B cell (primary cell): ENCODE results near the gene AGBL4. TPM values are rescaled to one million over a fixed set of nuclear protein-coding genes. Genes with fewer than 3 reads are reported as not detected.

Experiments
- ATAC-seq: fragments of 200-7000 bp; cut with Tn5 transposase; one replicate; pipeline ENCODE4 v1.10.0; 2021; ENCODE audit warnings: low read depth, mild to moderate bottlenecking, moderate number of reproducible peaks, moderate library complexity
- CTCF ChIA-PET: fragments of 350-600 bp; sonication (Branson Sonifier 250); formaldehyde crosslinking; loops from one replicate; lab custom pipeline; 2021; ENCODE audit warnings: antibody characterized with exemption, inconsistent platforms; lab: Charles Lee
- POLR2A ChIA-PET: fragments of 350-600 bp; sonication (Branson Sonifier 250); formaldehyde crosslinking; loops from one replicate; lab custom pipeline; 2021; ENCODE audit warnings: antibody characterized with exemption; lab: Charles Lee
- DNase-seq: peaks from one replicate; pipeline ENCODE4 v3.0.0; 2013
- H2AFZ ChIP-seq: 2 replicates; pipeline ENCODE4 v1.6.1; 2012; ENCODE audit warnings: mild to moderate bottlenecking, low read depth, low read length; ENCODE audit not compliant: insufficient read depth, poor library complexity, severe bottlenecking
- H3K27ac ChIP-seq, 2 donors: 1 replicate in 1 of 2; 2 replicates in 1 of 2; pipeline ENCODE4 v1.5.1; 2012 to 2013; ENCODE audit warnings: low read length in 2 of 2, mild to moderate bottlenecking in 2 of 2, moderate library complexity in 1 of 2
- H3K27me3 ChIP-seq, 4 experiments: fragments of 200-600 bp in 1 of 4; sonication (generic) in 1 of 4; replicated peaks in 1 of 4; 1 replicate in 2 of 4; 2 replicates in 2 of 4; pipeline versions ENCODE4 v1.6.1 to v1.7.0; 2013 to 2016; ENCODE audit warnings: low read length in 3 of 4, mild to moderate bottlenecking in 2 of 4, mixed read lengths in 1 of 4, moderate library complexity in 1 of 4; ENCODE audit not compliant: insufficient read depth in 4 of 4, control insufficient read depth in 3 of 4; ENCODE audit errors: control extremely low read depth in 1 of 4
- H3K36me3 ChIP-seq, 2 experiments: replicated peaks in 1 of 2; 1 replicate in 1 of 2; 2 replicates in 1 of 2; pipeline versions ENCODE4 v1.6.1 to v1.7.1; 2013; ENCODE audit warnings: low read length in 1 of 2; ENCODE audit not compliant: insufficient read depth in 2 of 2, control insufficient read depth in 1 of 2; ENCODE audit errors: control extremely low read depth in 1 of 2, extremely low read depth in 1 of 2
- H3K4me1 ChIP-seq, 2 donors: fragments of 200-600 bp in 1 of 2; sonication (generic) in 1 of 2; 1 replicate in 1 of 2; 2 replicates in 1 of 2; pipeline versions ENCODE4 v1.5.1 to v1.6.1; 2013 to 2017; ENCODE audit warnings: low read length in 2 of 2; ENCODE audit not compliant: control insufficient read depth in 2 of 2, insufficient read depth in 2 of 2
- H3K4me2 ChIP-seq: replicated peaks from 2 replicates; pipeline ENCODE3; 2012; ENCODE audit warnings: mild to moderate bottlenecking, low read depth, low read length; ENCODE audit not compliant: poor library complexity, severe bottlenecking
- H3K4me3 ChIP-seq, 5 experiments: fragments of 200-600 bp in 1 of 5; sonication (generic) in 1 of 5; 1 replicate in 3 of 5; 2 replicates in 2 of 5; pipeline versions ENCODE4 v1.5.1 to v1.7.0; 2011 to 2016; ENCODE audit warnings: low read length in 4 of 5, mild to moderate bottlenecking in 4 of 5, low read depth in 2 of 5, control low read depth in 1 of 5, moderate library complexity in 1 of 5; ENCODE audit not compliant: insufficient read depth in 1 of 5; ENCODE audit errors: control extremely low read depth in 1 of 5, extremely low read depth in 1 of 5
- H3K79me2 ChIP-seq: fragments of 200-600 bp; sonication (generic); one replicate; pipeline ENCODE4 v1.6.0; 2016; ENCODE audit warnings: low read length; ENCODE audit not compliant: control insufficient read depth, insufficient read depth
- H3K9ac ChIP-seq: fragments of 200-600 bp; sonication (generic); 2 replicates; pipeline ENCODE4 v1.6.1; 2017; ENCODE audit warnings: mild to moderate bottlenecking, low read length, moderate library complexity
- H3K9me3 ChIP-seq, 3 donors: one replicate each; pipeline versions ENCODE4 v1.6.1 to v1.7.1; 2013; ENCODE audit warnings: low read length in 2 of 3; ENCODE audit not compliant: control insufficient read depth in 2 of 3, insufficient read depth in 1 of 3; ENCODE audit errors: control extremely low read depth in 1 of 3
- H4K20me1 ChIP-seq: 2 replicates; pipeline ENCODE4 v1.6.0; 2012; ENCODE audit warnings: mild to moderate bottlenecking, low read length; ENCODE audit not compliant: insufficient read depth, control insufficient read depth, poor library complexity, severe bottlenecking
- H3K27ac Mint-ChIP-seq: one replicate; pipeline ENCODE4 v1.8.0; 2021; ENCODE audit warnings: mixed read lengths
- H3K27me3 Mint-ChIP-seq: one replicate; pipeline ENCODE4 v1.8.0; 2021; ENCODE audit warnings: mixed read lengths
- H3K4me1 Mint-ChIP-seq: one replicate; pipeline ENCODE4 v1.8.0; 2021; ENCODE audit warnings: mixed read lengths
- H3K4me3 Mint-ChIP-seq: one replicate; pipeline ENCODE4 v1.8.0; 2021; ENCODE audit warnings: mixed read lengths
- H3K9me3 Mint-ChIP-seq: one replicate; pipeline ENCODE4 v1.8.0; 2022; ENCODE audit warnings: mixed read lengths; ENCODE audit not compliant: insufficient read depth
- CTCF ChIP-seq: fragments of 200-600 bp; IDR thresholded peaks from one replicate; pipeline ENCODE4 v1.8.0; 2022; ENCODE audit warnings: antibody characterized with exemption, mild to moderate bottlenecking
- EZH2 ChIP-seq: IDR thresholded peaks from 2 replicates; pipeline ENCODE4 v1.6.1; 2012; ENCODE audit warnings: borderline replicate concordance, low read depth, mild to moderate bottlenecking, moderate library complexity, low read length; ENCODE audit not compliant: insufficient read depth, poor library complexity, severe bottlenecking
- WGBS: methylation state at CpG from one replicate; pipeline ENCODE4 v1.1.5; 2013; ENCODE audit warnings: missing lambda C conversion rate; ENCODE audit not compliant: insufficient coverage; 5-methylcytosine and 5-hydroxymethylcytosine counted together
- intact Hi-C: fragments of 100-400 bp; cut with micrococcal nuclease; formaldehyde crosslinking; loops from one replicate; pipeline ENCODE4 v1.10.0; 2022
- polyA plus RNA-seq: library from polyadenylated mRNA; depleted of rRNA; stranded (reverse); fragments of >200 nt; gene quantifications from 2 replicates; pipeline ENCODE4 v1.2.3, GENCODE V29; 2012
- total RNA-seq, 2 donors: library from RNA; stranded (reverse); fragments of 120-200 nt in 1 of 2; gene quantifications; 1 replicate in 1 of 2; 2 replicates in 1 of 2; pipeline versions ENCODE4 v1.2.3 to v1.2.4, GENCODE V29; 2013 to 2022

AGBL4 gene
- total and polyA plus RNA-seq, 2 donors (not counting 1 experiment from before 2014, with no cell fraction given), result 0.07 to 0.12 TPM

- Histone ChIP-seq H3K9ac (no peak overlapping the region), H3K4me2 (no peak overlapping the region), H4K20me1 (no peaks in the 10 kb centered on the region), H3K4me1 (no peaks in the 10 kb centered on the region), H3K27me3 (no peaks in the 10 kb centered on the region), H3K27ac (no peak overlapping the region), H3K9me3 (peaks cover 2 to 41% (median 16%) of the 10 kb centered on the region in 3 donors), H3K36me3 (no peaks in the 10 kb centered on the region), H3K4me3 (no peak overlapping the region), H3K79me2 (no peaks in the 10 kb centered on the region), H2AFZ (no peak overlapping the region)
- Mint-ChIP-seq H3K4me1 (no peaks in the 10 kb centered on the region), H3K27me3 (no peaks in the 10 kb centered on the region), H3K27ac (peak overlapping the region; percentile 33), H3K9me3 (peaks cover 9% of the 10 kb centered on the region), H3K4me3 (no peak overlapping the region)
- WGBS, result 92% methylated on average over 13 of the region's 13 CpGs
- intact Hi-C loops, result no loop called here
- ATAC-seq (no peak), DNase-seq (no peak)
- ChIA-PET CTCF (no interaction called here), POLR2A (no interaction called here)
- no peak for TF ChIP-seq EZH2
- no peak for TF ChIP-seq CTCF
Observed at GRCh38 chr1:49841767-49842166, 182.0 kb downstream of the AGBL4 start.

GRCh38 chr1:49824261-49824660 is 199.5 kb downstream of the AGBL4 start:
- DNase-seq, result no peak
- H3K4me3 Mint-ChIP-seq, result no peak overlapping the region
- H3K9me3 ChIP-seq, result peaks cover 0 to 5% (median 0%) of the 10 kb centered on the region in 3 donors
- H3K27me3 Mint-ChIP-seq, result no peaks in the 10 kb centered on the region
- H3K27ac Mint-ChIP-seq, result no peak overlapping the region
- ChIA-PET POLR2A (no interaction called here), CTCF (no interaction called here)
- H4K20me1 ChIP-seq, result no peaks in the 10 kb centered on the region
- H3K79me2 ChIP-seq, result no peaks in the 10 kb centered on the region
- H3K36me3 ChIP-seq, result no peaks in the 10 kb centered on the region
- TF ChIP-seq CTCF, result no peak
- no peak for TF ChIP-seq EZH2
- intact Hi-C loops, result no loop called here
- no peak overlapping the region for H3K27ac ChIP-seq
- peaks cover 4% of the 10 kb centered on the region for H3K9me3 Mint-ChIP-seq
- H3K9ac ChIP-seq, result no peak overlapping the region
- H3K4me1 ChIP-seq, result no peaks in the 10 kb centered on the region
- H3K4me3 ChIP-seq, result no peak overlapping the region
- H2AFZ ChIP-seq, result no peak overlapping the region
- WGBS, result no CpG with 5 or more reads among the region's 1 CpG
- H3K4me2 ChIP-seq, result no peak overlapping the region
- H3K4me1 Mint-ChIP-seq, result no peaks in the 10 kb centered on the region
- no peak for ATAC-seq
- no peaks in the 10 kb centered on the region for H3K27me3 ChIP-seq
